22Rv1 (cell line): ENCODE data around the gene CST8.

Experiments
- CTCF ChIP-seq: fragments of 450-650 bp; IDR thresholded peaks from 2 replicates; pipeline ENCODE4 v1.5.1; 2017; ENCODE audit warnings: mild to moderate bottlenecking
- ZFX ChIP-seq: fragments of 450-650 bp; IDR thresholded peaks from 2 replicates; pipeline ENCODE4 v1.6.1; 2017; ENCODE audit warnings: antibody characterized with exemption, borderline replicate concordance

DNA sequence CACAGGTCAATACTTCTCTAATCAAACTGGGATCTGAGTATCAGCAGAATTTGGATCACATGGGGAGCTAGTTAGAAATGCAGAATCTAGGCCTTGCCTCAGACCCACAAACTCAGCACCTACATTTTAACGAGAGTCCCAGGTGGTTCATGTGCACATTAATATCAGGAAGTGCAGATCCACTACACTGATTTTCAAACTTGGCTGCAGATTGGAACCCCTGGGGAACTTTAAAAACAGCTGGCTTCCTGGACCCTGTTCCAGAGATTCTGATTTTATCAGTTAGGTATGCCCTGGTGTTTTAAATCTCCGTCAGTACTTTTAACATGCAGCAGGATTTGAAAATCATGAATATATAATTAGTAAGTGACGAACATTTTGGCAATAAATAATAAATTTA, 1.9 kb upstream of the CST8 start:
- TF ChIP-seq CTCF: no peak
- TF ChIP-seq ZFX: no peak
